ENCODE measurements around the gene SLC6A12. TPM values are rescaled to one million over a fixed set of nuclear protein-coding genes. Genes with fewer than 3 reads are reported as not detected.

Gene SLC6A12
- total and polyA plus RNA-seq, 11 donors: 0.11 to 3.8 (median 0.86) TPM; not detected in 1

GRCh38 chr12:197911-198695 is 15.9 kb downstream of the SLC6A12 start:
- H3K4me3 ChIP-seq: no peak overlapping the region
- H3K9me3 ChIP-seq: no peaks in the 10 kb centered on the region
- no peaks in the 10 kb centered on the region for H3K4me1 ChIP-seq
- H3K27me3 ChIP-seq: peaks cover 0 to 7% (median 0%) of the 10 kb centered on the region in 9 donors
- intact Hi-C loops (cut with DNase I): no loop called here
- no peak for TF ChIP-seq POLR2A (IDR thresholded peaks at IDR 0.05)
- no peak for TF ChIP-seq CTCF (IDR thresholded peaks at IDR 0.05)
- DNase-seq: peak in 1 of 5 donors; percentile 32
- H3K27ac ChIP-seq: no peak overlapping the region
- H3K36me3 ChIP-seq: no peaks in the 10 kb centered on the region
- ATAC-seq: no peak
- 88 to 95% (median 94%) methylated on average over 8 to 11 of the region's 11 CpGs for WGBS, 4 donors

GRCh38 chr12:197347-197746 is 16.6 kb downstream of the SLC6A12 start:
- peak in 1 of 5 donors; percentile 18 for DNase-seq
- intact Hi-C loops (cut with DNase I): no loop called here
- Histone ChIP-seq H3K4me1 (no peaks in the 10 kb centered on the region), H3K27ac (no peak overlapping the region), H3K27me3 (peaks cover 0 to 2% (median 0%) of the 10 kb centered on the region in 9 donors), H3K9me3 (no peaks in the 10 kb centered on the region), H3K36me3 (no peaks in the 10 kb centered on the region), H3K4me3 (no peak overlapping the region)
- WGBS, 4 donors: 77 to 88% (median 84%) methylated on average over 3 of the region's 3 CpGs
- TF ChIP-seq POLR2A (IDR thresholded peaks at IDR 0.05): no peak
- TF ChIP-seq CTCF (IDR thresholded peaks at IDR 0.05): no peak
- ATAC-seq: no peak

GRCh38 chr12:196436-196835 is 17.5 kb downstream of the SLC6A12 start:
- WGBS, 4 donors: 79 to 90% (median 86%) methylated on average over 3 to 4 of the region's 4 CpGs
- Histone ChIP-seq H3K4me1 (no peaks in the 10 kb centered on the region), H3K36me3 (no peaks in the 10 kb centered on the region), H3K4me3 (no peak overlapping the region), H3K27me3 (no peaks in the 10 kb centered on the region), H3K27ac (no peak overlapping the region), H3K9me3 (no peaks in the 10 kb centered on the region)
- TF ChIP-seq POLR2A (IDR thresholded peaks at IDR 0.05): no peak
- no peak for TF ChIP-seq CTCF (IDR thresholded peaks at IDR 0.05)
- intact Hi-C loops (cut with DNase I): no loop called here
- ATAC-seq (no peak), DNase-seq (peak in 1 of 5 donors; percentile 42)

GRCh38 chr12:195951-196350 is 18.0 kb downstream of the SLC6A12 start:
- H3K36me3 ChIP-seq: no peaks in the 10 kb centered on the region
- H3K4me1 ChIP-seq: no peaks in the 10 kb centered on the region
- peak in 1 of 5 donors; percentile 43 for DNase-seq
- H3K27ac ChIP-seq: no peak overlapping the region
- no peaks in the 10 kb centered on the region for H3K27me3 ChIP-seq
- H3K9me3 ChIP-seq: no peaks in the 10 kb centered on the region
- TF ChIP-seq CTCF (IDR thresholded peaks at IDR 0.05) (no peak), POLR2A (IDR thresholded peaks at IDR 0.05) (no peak)
- no peak overlapping the region for H3K4me3 ChIP-seq
- WGBS, 4 donors: 80 to 90% (median 83%) methylated on average over 12 to 15 of the region's 15 CpGs
- ATAC-seq: no peak
- intact Hi-C loops (cut with DNase I): no loop called here

Measured in heart left ventricle (tissue), 16 donors.